ENCODE data around the gene SREBF1.

The SREBF1 gene

GRCh38 chr17:17792037-17792550 is 44.7 kb downstream of the SREBF1 start:
- DNase-seq = no peak

DNA sequence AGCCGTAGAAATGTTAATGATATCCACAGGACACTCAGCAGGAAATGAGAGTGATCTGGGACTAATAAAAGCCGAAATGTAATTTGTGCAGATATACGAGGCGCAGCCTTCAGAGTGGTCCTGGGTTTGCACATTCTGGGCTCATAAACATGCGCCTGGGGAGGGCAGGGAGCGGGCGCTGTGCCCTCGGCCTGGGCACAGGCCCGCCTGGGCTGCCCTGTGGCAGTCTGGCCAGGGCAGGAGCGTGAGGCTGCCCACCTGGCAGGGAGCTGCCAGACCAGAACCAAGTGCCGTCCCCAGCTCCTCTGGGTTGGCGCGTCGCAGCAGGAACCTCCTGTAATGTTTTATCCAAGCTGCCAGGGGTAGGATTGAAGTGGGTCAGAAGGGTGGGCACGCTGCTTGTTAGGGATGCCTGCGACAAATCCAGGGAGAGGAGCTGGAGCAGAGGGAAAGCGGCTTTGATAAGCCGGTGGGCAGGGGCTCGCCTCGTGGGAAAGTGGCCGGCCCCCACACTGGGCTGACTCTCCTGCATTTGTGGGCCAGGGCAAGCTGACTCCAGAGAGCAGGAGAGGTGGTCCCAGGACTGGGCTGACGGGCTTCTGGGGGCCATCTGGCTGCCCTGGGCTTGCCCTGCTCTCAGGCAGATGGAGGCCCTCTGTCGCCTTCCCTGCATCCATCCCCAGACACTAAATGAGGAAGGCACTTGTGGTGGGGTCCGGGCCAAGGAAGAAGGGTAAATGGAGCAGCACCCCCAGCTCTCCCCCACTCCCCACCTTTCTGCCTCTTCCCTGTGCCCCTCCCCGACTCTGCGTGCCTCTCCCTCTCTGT is 45.9 kb downstream of the SREBF1 start:
- DNase-seq = no peak

GRCh38 chr17:17789828-17790636 is 46.8 kb downstream of the SREBF1 start:
- DNase-seq = no peak

- no peak for DNase-seq
Observed at GRCh38 chr17:17789410-17789809, 47.4 kb downstream of the SREBF1 start.

DNA sequence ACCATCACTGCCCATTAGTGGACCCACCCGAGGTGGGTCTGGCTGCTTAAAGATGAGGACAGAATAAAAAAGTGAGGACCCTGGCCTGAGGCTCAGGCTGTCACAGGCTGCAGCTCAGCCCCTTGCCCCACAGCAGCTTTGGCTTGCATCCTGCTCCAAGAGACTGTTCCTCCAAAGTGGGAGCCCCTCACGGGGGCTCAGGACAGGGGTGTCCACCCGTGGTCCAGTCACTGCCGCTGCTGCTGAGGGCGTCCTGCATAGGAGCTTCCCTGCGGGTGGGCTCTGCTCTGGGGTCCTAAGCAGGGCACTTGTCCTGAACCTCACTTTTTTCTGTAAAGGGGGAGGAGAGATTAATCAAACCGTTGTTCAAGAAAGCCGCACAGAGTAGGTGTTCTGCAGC is 47.8 kb downstream of the SREBF1 start:
- DNase-seq = no peak

DNA sequence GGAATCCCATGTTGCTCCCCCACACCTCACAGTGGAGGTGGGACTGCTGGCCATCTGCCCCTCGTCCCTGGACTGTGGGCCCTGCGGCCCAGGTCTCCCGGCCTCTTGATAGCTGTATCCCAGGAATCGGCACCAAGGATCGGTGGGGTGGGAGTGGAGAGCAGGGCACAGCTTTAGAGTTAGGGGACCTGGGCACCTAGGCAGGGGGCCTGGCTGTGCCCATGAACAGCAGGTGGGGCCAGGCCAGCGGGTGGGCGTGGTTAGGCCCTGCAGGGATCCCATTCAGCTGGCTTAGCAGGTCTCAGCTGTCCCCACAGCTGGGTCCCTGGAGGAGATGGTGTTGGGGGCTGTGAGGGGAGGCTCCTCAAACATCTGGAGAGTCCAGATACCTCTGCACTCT is 49.2 kb downstream of the SREBF1 start:
- DNase-seq = no peak

GRCh38 chr17:17786998-17787397 is 49.8 kb downstream of the SREBF1 start:
- no peak for DNase-seq

GRCh38 chr17:17785407-17785806 is 51.4 kb downstream of the SREBF1 start:
- no peak for DNase-seq

DNA sequence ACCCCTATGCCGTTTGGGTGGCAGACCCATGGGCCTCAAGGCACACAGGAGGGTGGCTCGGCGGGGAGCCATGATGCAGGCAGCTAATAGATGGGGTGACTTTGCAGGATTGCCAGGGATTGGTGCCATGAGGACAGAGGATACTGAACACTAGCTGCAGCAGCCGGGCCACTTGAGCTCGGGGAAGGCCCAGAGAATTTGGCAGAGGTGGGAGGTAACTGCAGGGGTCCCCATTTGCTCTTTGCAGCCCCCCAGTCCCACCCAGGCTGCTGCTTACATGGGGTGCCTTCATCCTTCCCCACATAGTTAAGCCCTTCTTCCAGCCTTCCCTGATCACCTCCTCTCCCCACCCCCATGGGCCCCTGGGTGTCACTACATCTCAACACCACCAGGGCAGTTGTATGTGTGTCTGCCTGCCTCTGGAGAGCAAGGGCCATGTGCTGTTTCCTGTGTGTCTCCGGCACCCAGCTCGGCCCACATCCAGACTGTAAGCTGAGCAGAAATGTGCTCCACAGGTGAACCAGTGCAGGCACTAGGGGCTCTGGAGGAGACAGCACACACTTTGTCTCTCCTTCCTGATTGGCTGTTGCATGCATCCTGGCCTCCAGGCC is 52.0 kb downstream of the SREBF1 start:
- DNase-seq = no peak

DNA sequence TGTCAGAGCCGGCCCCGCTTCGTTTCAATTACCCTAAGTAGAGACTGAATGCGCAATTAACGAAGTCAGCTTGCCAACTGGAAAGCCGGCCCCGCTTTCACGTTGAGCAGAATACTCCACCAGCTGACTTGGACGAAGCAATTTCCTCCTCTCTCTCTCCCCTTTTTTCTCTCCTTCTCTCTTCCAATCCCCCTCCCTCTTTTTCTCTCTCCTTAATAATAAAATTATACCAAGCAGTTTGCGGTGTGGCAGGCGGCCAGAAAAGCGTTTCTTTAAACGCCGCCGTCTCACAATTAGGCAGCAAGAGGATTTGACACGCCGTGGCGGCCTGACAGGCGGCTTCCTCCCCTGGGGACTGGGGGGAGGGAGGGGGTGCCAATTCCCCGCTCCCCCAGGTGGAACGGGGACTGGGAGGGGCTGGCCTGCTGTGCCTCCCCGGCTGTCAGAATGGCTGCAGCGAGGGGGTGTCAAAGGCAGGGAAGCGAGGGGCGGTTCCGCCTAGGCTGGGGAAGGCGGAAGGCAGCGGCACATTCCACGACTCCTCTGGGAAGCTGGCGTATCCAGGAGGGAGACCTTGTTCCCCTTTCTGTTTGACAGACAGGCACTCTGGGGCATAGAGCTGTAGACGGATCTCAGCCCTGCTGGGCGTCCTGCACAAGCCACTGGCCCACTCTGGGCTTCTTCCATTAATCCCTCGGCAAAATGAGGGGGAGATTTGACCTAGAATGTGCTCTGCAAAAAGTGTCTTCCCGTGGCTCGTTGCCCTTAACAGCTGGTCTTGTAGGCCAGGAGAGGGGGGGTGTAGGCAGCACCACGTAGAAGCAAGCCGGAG is 52.7 kb downstream of the SREBF1 start:
- no peak for DNase-seq

DNA sequence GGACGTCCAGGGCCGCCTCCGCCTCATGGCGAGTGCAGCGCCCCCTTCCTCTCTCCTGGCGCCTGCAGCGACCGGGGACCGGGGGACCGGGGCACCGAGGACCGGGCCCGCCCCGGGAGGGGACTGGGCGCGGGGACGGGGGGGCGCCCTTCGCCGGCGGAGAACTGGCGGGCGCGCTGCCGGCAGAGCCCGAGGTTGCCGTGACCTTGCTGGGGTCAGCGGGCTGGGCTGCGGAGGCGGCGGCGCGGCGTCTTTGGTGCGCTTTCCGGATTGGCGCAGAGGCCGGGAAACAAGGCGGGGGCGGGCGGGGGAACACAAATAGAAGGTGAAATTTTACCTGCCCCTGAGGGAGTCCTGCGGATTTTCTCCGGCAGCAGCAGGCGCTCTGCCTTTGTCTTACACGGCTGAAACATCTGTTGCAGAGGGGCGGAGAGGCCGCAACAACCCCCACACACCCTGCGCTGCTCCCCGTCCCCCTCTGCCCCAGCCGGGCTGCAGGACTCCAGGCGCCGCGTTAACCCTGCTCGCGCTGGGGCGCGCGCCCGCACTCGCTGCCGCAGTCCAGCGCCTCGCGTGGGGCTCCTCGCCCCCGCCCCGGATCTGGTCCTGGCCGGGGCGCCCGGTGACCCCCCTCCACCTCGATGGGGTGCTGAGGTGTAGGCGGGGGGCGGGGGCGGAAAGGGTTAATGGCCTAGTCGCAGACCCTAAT is 53.5 kb downstream of the SREBF1 start:
- peak; percentile 44 for DNase-seq

GRCh38 chr17:17782523-17783115 is 54.2 kb downstream of the SREBF1 start:
- no peak for DNase-seq

DNA sequence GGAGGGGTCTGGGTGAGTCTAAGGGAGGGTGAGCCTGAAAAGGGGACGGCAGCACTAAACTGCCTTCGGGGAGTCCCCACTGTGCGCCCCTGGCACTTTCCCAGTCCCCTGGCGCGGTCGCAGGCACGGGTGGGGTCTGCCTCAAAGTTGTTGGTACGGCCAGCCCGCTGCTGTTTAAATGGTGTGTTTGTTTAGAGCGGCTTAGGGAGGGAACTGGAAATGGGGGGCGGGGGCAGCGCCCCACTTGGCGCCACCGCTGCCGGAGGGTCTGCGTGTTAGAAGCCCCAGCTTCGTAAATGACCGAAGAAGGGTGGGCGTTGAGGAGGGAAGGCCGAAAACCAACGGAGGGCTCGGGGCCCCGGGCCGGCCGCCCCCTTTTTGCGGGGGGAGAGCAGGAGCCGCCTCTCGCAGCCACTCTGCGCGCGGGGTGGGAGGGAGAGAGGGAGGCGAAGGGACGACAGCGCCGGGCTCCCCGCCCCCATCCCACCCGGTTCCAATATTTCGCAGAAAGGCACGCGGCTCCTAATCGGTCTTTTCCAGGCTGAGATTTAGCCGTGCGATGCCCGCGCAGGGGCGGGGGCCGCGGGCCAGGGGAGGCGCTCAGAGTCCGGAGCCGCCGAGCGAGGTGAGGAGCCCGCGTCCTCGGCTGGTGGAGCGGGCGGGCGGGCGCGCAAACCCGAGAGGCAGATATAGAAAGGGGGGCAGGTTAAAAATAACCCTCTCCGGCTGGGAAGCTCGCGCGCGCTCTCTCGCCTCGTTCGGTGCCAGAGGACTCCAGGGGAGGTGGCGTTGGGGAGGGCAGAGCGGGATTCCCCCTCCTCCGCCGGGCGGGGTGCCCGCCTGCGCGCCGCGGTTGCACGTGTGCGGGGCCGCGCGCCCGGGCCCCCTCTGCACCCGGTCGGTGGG is 54.9 kb downstream of the SREBF1 start:
- DNase-seq = no peak

GRCh38 chr17:17780922-17781590 is 55.7 kb downstream of the SREBF1 start:
- DNase-seq = no peak

DNA sequence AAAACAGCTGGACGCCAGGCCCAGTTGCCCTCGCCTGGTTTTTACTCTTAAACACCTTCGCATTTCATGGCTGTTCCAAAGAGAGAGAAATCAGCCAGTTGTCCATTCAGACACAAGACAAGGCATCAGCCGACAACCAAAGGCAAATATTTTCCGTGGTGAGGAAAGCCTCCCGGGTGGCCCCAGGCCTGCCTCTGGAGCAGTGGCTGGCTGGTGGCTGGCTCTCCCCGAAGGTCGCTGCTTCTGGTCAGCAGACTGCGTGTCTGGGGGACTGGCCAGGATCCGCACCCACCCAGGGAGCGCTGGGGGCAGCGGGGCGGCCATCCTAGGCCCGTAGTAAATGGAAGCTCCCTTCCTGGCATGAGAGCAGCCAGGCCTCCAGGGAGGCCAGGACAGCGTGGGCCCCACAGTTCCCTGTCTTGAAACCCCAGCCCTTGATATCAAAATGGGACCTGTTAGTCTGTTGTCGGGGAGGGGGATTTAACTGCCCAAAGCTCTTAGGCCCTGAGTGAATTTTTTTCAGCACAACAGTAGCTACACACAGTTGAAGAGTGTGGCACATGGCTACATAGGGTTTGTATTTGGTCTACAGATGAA is 57.7 kb downstream of the SREBF1 start:
- no peak for DNase-seq

GRCh38 chr17:17778308-17779014 is 58.3 kb downstream of the SREBF1 start:
- no peak for DNase-seq

- DNase-seq = no peak
Observed at GRCh38 chr17:17776889-17777288, 59.9 kb downstream of the SREBF1 start.
